ENCODE measurements around the gene WWOX. TPM values are rescaled to one million over a fixed set of nuclear protein-coding genes. Genes with fewer than 3 reads are reported as not detected.

WWOX gene
- total RNA-seq, 2 experiments from 2014 or later, result 19.9 to 29.4 TPM

GRCh38 chr16:79073566-79073965, 974.1 kb downstream of the WWOX start:
- H3K27me3 Mint-ChIP-seq, result peaks cover 2% of the 10 kb centered on the region
- H3K36me3 Mint-ChIP-seq (ENCODE audit: low read depth), result peaks cover 3% of the 10 kb centered on the region

GRCh38 chr16:79074541-79074940, 975.1 kb downstream of the WWOX start:
- CTCF ChIA-PET, result interaction anchor here (1.0 to 1.3 kb wide), 3 partner anchors 11 to 574 kb away, joined by 3 to 4 read pairs (median 3); no protein-coding TSS in a partner anchor
- intact Hi-C loops (cut with DNase I, micrococcal nuclease), result loop anchor here in 1 of 2 experiments (10.0 kb wide), 1 partner anchor 370 kb away; no protein-coding TSS in a partner anchor
- H3K27me3 Mint-ChIP-seq, result peaks cover 2% of the 10 kb centered on the region
- H3K36me3 Mint-ChIP-seq (ENCODE audit: low read depth), result peaks cover 3% of the 10 kb centered on the region
- peak overlapping the region; percentile 66 for H3K27ac Mint-ChIP-seq
- no peak for DNase-seq
- POLR2A ChIA-PET, result interaction anchor here (0.6 kb wide), 1 partner anchor 99 kb away, joined by 3 read pairs; no protein-coding TSS in a partner anchor
- ATAC-seq, result no peak
- H3K9me3 Mint-ChIP-seq (ENCODE audit: low read depth), result no peaks in the 10 kb centered on the region
- no peak overlapping the region for H3K4me3 Mint-ChIP-seq
- peaks cover 82% of the 10 kb centered on the region for H3K4me1 Mint-ChIP-seq

More at GRCh38 chr16:79073566-79073965, 974.1 kb downstream of the WWOX start:
- ChIA-PET POLR2A (interaction anchor here (0.8 kb wide), 1 partner anchor 296 kb away, joined by 5 read pairs; no protein-coding TSS in a partner anchor), CTCF (interaction anchor here (0.6 to 1.3 kb wide), 4 partner anchors 10 to 573 kb away, joined by 3 to 4 read pairs (median 3); no protein-coding TSS in a partner anchor)
- ATAC-seq (no peak), DNase-seq (no peak)
- intact Hi-C loops (cut with DNase I, micrococcal nuclease), result loop anchor here in 1 of 2 experiments (10.0 kb wide), 1 partner anchor 369 kb away; no protein-coding TSS in a partner anchor
- Mint-ChIP-seq H3K27ac (peak overlapping the region; percentile 81), H3K4me1 (peaks cover 77% of the 10 kb centered on the region), H3K9me3 (ENCODE audit: low read depth) (no peaks in the 10 kb centered on the region), H3K4me3 (peak overlapping the region; percentile 46)

DNA sequence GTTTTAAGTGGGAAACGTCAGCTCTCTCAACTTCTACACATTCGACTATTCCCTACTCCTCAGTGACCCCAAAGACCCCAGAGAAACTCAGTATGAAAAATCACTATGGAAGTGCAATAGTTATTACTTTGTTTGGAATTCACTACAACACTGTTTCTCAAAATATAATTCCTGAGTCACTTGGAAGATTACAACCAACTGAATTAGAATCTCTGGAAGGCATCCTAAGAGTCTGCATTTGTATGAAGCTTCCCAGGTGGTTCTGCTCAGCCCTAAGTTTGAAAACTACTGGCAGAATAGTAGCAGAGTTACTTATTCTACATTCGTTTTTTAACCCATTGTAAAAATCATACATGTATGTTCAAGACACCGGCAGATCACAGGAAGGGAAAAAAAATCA, 975.5 kb downstream of the WWOX start:
- no peak for ATAC-seq
- intact Hi-C loops (cut with DNase I, micrococcal nuclease), result loop anchor here in 1 of 2 experiments (5.0 to 10.0 kb wide), 3 partner anchors 113 to 370 kb away; no protein-coding TSS in a partner anchor
- H3K27ac Mint-ChIP-seq, result peak overlapping the region; percentile 66
- CTCF ChIA-PET, result no interaction called here
- peaks cover 3% of the 10 kb centered on the region for H3K36me3 Mint-ChIP-seq (ENCODE audit: low read depth)
- no peaks in the 10 kb centered on the region for H3K9me3 Mint-ChIP-seq (ENCODE audit: low read depth)
- peaks cover 2% of the 10 kb centered on the region for H3K27me3 Mint-ChIP-seq
- POLR2A ChIA-PET, result interaction anchor here (0.7 kb wide), 1 partner anchor 114 kb away, joined by 3 read pairs; no protein-coding TSS in a partner anchor
- no peak for DNase-seq
- no peak overlapping the region for H3K4me3 Mint-ChIP-seq
- peaks cover 79% of the 10 kb centered on the region for H3K4me1 Mint-ChIP-seq

GRCh38 chr16:79076047-79076767, 976.8 kb downstream of the WWOX start:
- Mint-ChIP-seq H3K36me3 (ENCODE audit: low read depth) (peaks cover 3% of the 10 kb centered on the region), H3K27me3 (peaks cover 2% of the 10 kb centered on the region), H3K27ac (peak overlapping the region; percentile 81), H3K9me3 (ENCODE audit: low read depth) (no peaks in the 10 kb centered on the region), H3K4me3 (no peak overlapping the region), H3K4me1 (peaks cover 76% of the 10 kb centered on the region)
- POLR2A ChIA-PET, result interaction anchor here (0.5 to 1.4 kb wide), 15 partner anchors 10 to 526 kb away, joined by 3 to 11 read pairs (median 4); partner anchors contain the start of gene MAF
- CTCF ChIA-PET, result interaction anchor here (0.6 to 1.7 kb wide), 6 partner anchors 13 to 286 kb away, joined by 3 to 6 read pairs (median 4); no protein-coding TSS in a partner anchor
- intact Hi-C loops (cut with DNase I, micrococcal nuclease), result loop anchor here (1.0 to 10.0 kb wide), 13 partner anchors 13 to 525 kb away; partner anchors contain the start of gene MAF (in 2 of the 2)
- ATAC-seq (peak; percentile 75), DNase-seq (peak; percentile 64)

GRCh38 chr16:79077346-79077745, 977.9 kb downstream of the WWOX start:
- Mint-ChIP-seq H3K27me3 (peaks cover 2% of the 10 kb centered on the region), H3K36me3 (ENCODE audit: low read depth) (peaks cover 3% of the 10 kb centered on the region), H3K27ac (peak overlapping the region; percentile 81), H3K4me1 (peaks cover 83% of the 10 kb centered on the region), H3K4me3 (no peak overlapping the region), H3K9me3 (ENCODE audit: low read depth) (no peaks in the 10 kb centered on the region)
- ChIA-PET CTCF (no interaction called here), POLR2A (interaction anchor here (1.4 kb wide), 1 partner anchor 299 kb away, joined by 7 read pairs; no protein-coding TSS in a partner anchor)
- DNase-seq, result no peak
- no peak for ATAC-seq
- intact Hi-C loops (cut with DNase I, micrococcal nuclease), result loop anchor here in 1 of 2 experiments (2.0 to 10.0 kb wide), 6 partner anchors 115 to 523 kb away; partner anchors contain the start of gene MAF

DNA sequence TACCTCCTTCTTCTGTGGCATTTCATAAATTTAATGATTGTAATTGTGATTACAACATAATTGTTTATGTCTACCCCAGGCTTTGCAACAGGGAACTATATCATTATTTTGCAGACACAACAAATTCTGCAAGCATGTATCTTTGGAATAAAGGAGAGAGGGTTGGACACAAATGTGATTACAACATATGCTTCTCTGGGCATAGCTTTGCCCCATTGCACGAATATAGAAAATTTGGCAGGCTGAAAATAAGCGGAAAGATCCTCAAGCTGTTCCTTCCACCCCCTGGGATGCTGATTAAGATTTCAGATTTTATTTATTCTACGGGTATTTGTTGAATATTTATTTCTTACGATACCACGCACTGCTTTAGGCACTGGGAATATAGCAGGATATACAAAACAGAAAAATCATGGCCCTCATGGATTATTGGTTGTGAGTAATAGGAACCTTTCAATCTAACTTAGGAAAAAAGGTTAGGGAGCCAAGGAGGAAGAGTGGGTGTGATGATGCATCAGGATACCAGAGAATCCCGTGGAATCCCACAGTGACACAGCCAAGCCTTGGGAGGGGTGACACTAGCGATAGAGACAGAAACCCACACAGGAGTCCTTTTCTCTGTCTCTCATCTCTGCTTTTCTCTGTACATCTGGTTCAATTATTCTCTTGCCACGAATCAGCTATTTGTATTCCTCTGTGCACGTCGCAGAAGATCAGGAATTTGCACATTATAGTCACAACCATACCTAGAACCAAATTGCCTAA, 980.4 kb downstream of the WWOX start:
- ChIA-PET CTCF (interaction anchor here (0.5 to 0.7 kb wide), 4 partner anchors 311 to 538 kb away, joined by 3 to 4 read pairs (median 3); no protein-coding TSS in a partner anchor), POLR2A (no interaction called here)
- Mint-ChIP-seq H3K9me3 (ENCODE audit: low read depth) (no peaks in the 10 kb centered on the region), H3K4me1 (peaks cover 81% of the 10 kb centered on the region), H3K27ac (peak overlapping the region; percentile 5), H3K27me3 (peaks cover under 1% of the 10 kb centered on the region), H3K4me3 (no peak overlapping the region), H3K36me3 (ENCODE audit: low read depth) (no peaks in the 10 kb centered on the region)
- DNase-seq (no peak), ATAC-seq (no peak)
- intact Hi-C loops (cut with DNase I, micrococcal nuclease), result loop anchor here (5.0 to 10.0 kb wide), 4 partner anchors 118 to 695 kb away; no protein-coding TSS in a partner anchor

GRCh38 chr16:79081297-79082066, 982.0 kb downstream of the WWOX start:
- Mint-ChIP-seq H3K27ac (peak overlapping the region; percentile 59), H3K36me3 (ENCODE audit: low read depth) (no peaks in the 10 kb centered on the region), H3K9me3 (ENCODE audit: low read depth) (no peaks in the 10 kb centered on the region), H3K4me1 (peaks cover 66% of the 10 kb centered on the region), H3K27me3 (no peaks in the 10 kb centered on the region), H3K4me3 (no peak overlapping the region)
- CTCF ChIA-PET, result interaction anchor here (1.2 kb wide), 1 partner anchor 200 kb away, joined by 3 read pairs; no protein-coding TSS in a partner anchor
- DNase-seq (peak; percentile 31), ATAC-seq (peak; percentile 43)
- POLR2A ChIA-PET, result no interaction called here
- intact Hi-C loops (cut with DNase I, micrococcal nuclease), result loop anchor here in 1 of 2 experiments (10.0 kb wide), 1 partner anchor 693 kb away; no protein-coding TSS in a partner anchor

DNA sequence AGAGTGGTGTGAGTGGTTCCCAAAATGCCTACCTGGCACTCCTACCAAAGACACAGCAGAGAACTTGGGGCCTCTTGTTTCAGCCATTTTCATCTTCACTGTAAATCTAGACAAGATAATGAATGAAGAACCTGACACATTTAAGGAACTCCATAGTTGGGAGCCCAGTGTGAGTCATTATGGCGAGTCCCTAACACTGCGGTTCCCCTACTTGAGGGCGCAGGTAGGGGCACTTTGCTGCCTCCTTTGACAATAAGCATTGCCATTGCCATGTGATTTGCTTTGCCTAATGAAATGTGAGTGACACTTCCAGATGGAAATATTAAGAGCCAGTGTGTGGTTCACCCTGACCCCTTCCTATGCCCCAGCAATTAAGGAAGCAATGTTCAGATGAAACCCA, 983.5 kb downstream of the WWOX start:
- H3K27ac Mint-ChIP-seq, result peak overlapping the region; percentile 59
- intact Hi-C loops (cut with DNase I, micrococcal nuclease), result loop anchor here in 1 of 2 experiments (10.0 kb wide), 1 partner anchor 692 kb away; no protein-coding TSS in a partner anchor

DNA sequence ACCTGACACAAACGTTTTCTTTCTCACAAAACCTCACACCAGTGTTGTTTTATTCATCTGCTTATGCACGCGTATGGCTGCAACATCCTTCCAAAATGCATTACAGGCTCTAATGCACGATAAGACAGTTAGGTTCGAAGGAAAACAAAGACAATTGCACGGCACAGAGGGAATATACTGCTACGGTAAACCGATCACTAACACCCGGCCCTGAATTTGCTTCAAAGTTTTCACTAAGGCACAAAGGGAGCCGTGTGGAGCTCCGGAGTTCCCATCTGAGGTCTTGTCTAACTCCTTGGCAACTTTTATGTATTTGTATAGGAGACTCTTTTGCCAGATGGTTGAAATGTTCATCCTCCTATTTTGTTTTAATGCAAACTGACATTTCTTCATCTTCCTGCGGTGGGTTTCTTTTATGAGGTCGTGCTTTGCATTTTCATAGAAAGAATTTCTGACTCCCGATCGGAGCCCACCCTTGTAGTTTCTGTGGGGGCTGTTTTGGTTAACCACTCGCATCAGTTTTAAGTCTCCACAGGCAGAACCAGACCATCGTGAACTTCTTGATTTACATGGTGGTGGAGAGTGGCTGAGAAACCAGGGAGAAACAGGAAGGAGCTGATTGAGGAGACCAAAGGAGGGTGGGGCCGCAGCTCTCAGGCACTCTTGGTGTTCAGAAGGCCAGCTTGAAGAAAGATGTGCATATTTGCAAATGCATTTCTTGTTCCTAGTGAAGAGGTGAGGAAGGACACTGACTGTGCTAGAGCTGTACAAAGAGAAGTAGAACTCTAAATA, 984.2 kb downstream of the WWOX start:
- no peaks in the 10 kb centered on the region for H3K27me3 Mint-ChIP-seq
- H3K4me1 Mint-ChIP-seq, result peaks cover 48% of the 10 kb centered on the region
- no peaks in the 10 kb centered on the region for H3K36me3 Mint-ChIP-seq (ENCODE audit: low read depth)
- intact Hi-C loops (cut with DNase I, micrococcal nuclease), result loop anchor here in 1 of 2 experiments (10.0 kb wide), 1 partner anchor 691 kb away; no protein-coding TSS in a partner anchor
- H3K4me3 Mint-ChIP-seq, result no peak overlapping the region
- CTCF ChIA-PET, result no interaction called here
- DNase-seq (no peak), ATAC-seq (no peak)
- peak overlapping the region; percentile 12 for H3K27ac Mint-ChIP-seq
- POLR2A ChIA-PET, result no interaction called here
- H3K9me3 Mint-ChIP-seq (ENCODE audit: low read depth), result no peaks in the 10 kb centered on the region

More for the DNA sequence above, 983.5 kb downstream of the WWOX start:
- Mint-ChIP-seq H3K27me3 (no peaks in the 10 kb centered on the region), H3K36me3 (ENCODE audit: low read depth) (no peaks in the 10 kb centered on the region), H3K9me3 (ENCODE audit: low read depth) (no peaks in the 10 kb centered on the region), H3K4me1 (peaks cover 52% of the 10 kb centered on the region), H3K4me3 (no peak overlapping the region)
- CTCF ChIA-PET, result no interaction called here
- ATAC-seq (peak; percentile 50), DNase-seq (peak; percentile 49)
- POLR2A ChIA-PET, result no interaction called here
